Measurements from ENCODE around the gene WDR86.

GRCh38 chr7:151389096-151389767 lies 20.6 kb downstream of the WDR86 start:
- TF ChIP-seq CTCF (conservative IDR thresholded peaks at IDR 0.05; ENCODE audit: low read depth, low read length) (no peak), POLR2A (IDR thresholded peaks at IDR 0.05; ENCODE audit: low read depth, low read length) (no peak), NFE2L2 (IDR thresholded peaks at IDR 0.05; ENCODE audit: low read depth, low read length) (no peak), SMC3 (IDR thresholded peaks at IDR 0.05; ENCODE audit: low read depth, low read length) (no peak), RAD21 (IDR thresholded peaks at IDR 0.05; ENCODE audit: low read length) (no peak), CHD1 (IDR thresholded peaks at IDR 0.05; ENCODE audit: low read depth, low read length) (no peak), MXI1 (IDR thresholded peaks at IDR 0.05; ENCODE audit: borderline replicate concordance, low read depth, low read length) (no peak), RFX5 (IDR thresholded peaks at IDR 0.05; ENCODE audit: low read depth, low read length) (no peak), MAFK (IDR thresholded peaks at IDR 0.05; ENCODE audit: low read depth, low read length) (no peak), BHLHE40 (IDR thresholded peaks at IDR 0.05; ENCODE audit: low read depth, low read length) (no peak), MAZ (IDR thresholded peaks at IDR 0.05; ENCODE audit: borderline replicate concordance, low read depth, low read length) (no peak), ELK1 (IDR thresholded peaks at IDR 0.05; ENCODE audit: borderline replicate concordance, low read depth, low read length) (no peak), CEBPB (IDR thresholded peaks at IDR 0.05; ENCODE audit: low read depth, low read length) (no peak), RCOR1 (IDR thresholded peaks at IDR 0.05; ENCODE audit: insufficient replicate concordance, low read length) (no peak)
